Spleen (tissue), 11 donors: ENCODE measurements around the gene FSTL1. TPM values are rescaled to one million over a fixed set of nuclear protein-coding genes. Genes with fewer than 3 reads are reported as not detected.

Experiments used
- DNase-seq: peaks from one replicate; pipeline ENCODE4 v3.0.0-alpha.2; 2020
- H3K27ac ChIP-seq, 8 donors: fragments of 200-600 bp; sonication (generic) in 7 of 8; 1 replicate in 4 of 8; 2 replicates in 4 of 8; pipeline versions ENCODE4 v1.5.0 to v1.8.0; 2016 to 2021; ENCODE audit warnings: inconsistent platforms in 4 of 8, mild to moderate bottlenecking in 4 of 8, moderate library complexity in 1 of 8
- H3K27me3 ChIP-seq, 7 donors: fragments of 200-600 bp; sonication (generic) in 6 of 7; replicated peaks in 1 of 7; 1 replicate in 4 of 7; 2 replicates in 3 of 7; pipeline versions ENCODE4 v1.5.0 to v1.8.0; 2016 to 2021; ENCODE audit warnings: inconsistent platforms in 3 of 7, mild to moderate bottlenecking in 1 of 7
- H3K36me3 ChIP-seq, 6 donors: fragments of 200-600 bp; sonication (generic) in 5 of 6; 1 replicate in 4 of 6; 2 replicates in 2 of 6; pipeline versions ENCODE4 v1.5.0 to v1.8.0; 2016 to 2021; ENCODE audit warnings: inconsistent platforms in 2 of 6
- H3K4me1 ChIP-seq, 6 donors: fragments of 200-600 bp; sonication (generic) in 5 of 6; 1 replicate in 3 of 6; 2 replicates in 3 of 6; pipeline versions ENCODE4 v1.5.0 to v1.8.0; 2016 to 2021; ENCODE audit warnings: inconsistent platforms in 3 of 6
- H3K4me3 ChIP-seq, 8 donors: fragments of 200-600 bp; sonication (generic) in 7 of 8; 1 replicate in 4 of 8; 2 replicates in 4 of 8; pipeline versions ENCODE4 v1.5.0 to v1.8.0; 2016 to 2021; ENCODE audit warnings: inconsistent platforms in 4 of 8, mild to moderate bottlenecking in 4 of 8, moderate library complexity in 2 of 8
- H3K9me3 ChIP-seq, 8 donors: fragments of 200-600 bp; sonication (generic) in 7 of 8; 1 replicate in 4 of 8; 2 replicates in 4 of 8; pipeline versions ENCODE4 v1.5.0 to v1.8.0; 2016 to 2021; ENCODE audit warnings: inconsistent platforms in 4 of 8
- POLR2A ChIP-seq, 3 donors: fragments of 450-650 bp; IDR thresholded peaks; one replicate each; pipeline ENCODE4 v1.5.1; 2017; ENCODE audit warnings: antibody characterized with exemption in 3 of 3, mild to moderate bottlenecking in 1 of 3
- POLR2AphosphoS5 ChIP-seq, 3 donors: sonication (generic); formaldehyde crosslinking; IDR thresholded peaks; one replicate each; pipeline ENCODE4 v1.5.1; 2017; ENCODE audit warnings: antibody characterized with exemption in 3 of 3
- WGBS, 5 donors: extraction: QIAGEN DNeasy Blood & Tissue Kit in 3 of 5; methylation state at CpG; one replicate each; pipeline versions ENCODE4 v1.1.5 to v1.1.7; 2013 to 2018; 5-methylcytosine and 5-hydroxymethylcytosine counted together
- intact Hi-C: fragments of 100-400 bp; cut with DNase I; formaldehyde crosslinking; loops from one replicate; pipeline ENCODE4 v1.15.0; 2023; ENCODE audit warnings: low total_unique reads
- polyA plus RNA-seq, 3 donors: library from polyadenylated mRNA; stranded (reverse); fragments of 200-250 nt; gene quantifications; one replicate each; pipeline ENCODE4 v1.2.1, GENCODE V29; 2013
- total RNA-seq, 7 donors: library from RNA; depleted of rRNA in 3 of 7; stranded (reverse); fragments of >200 nt in 3 of 7; fragmentation: NEBNext Ultra II Directional in 4 of 7; extraction: Animal tissue kit (Norgen Biotek cat#: 25700) in 4 of 7; gene quantifications; one replicate each; pipeline versions ENCODE4 v1.1.0 to v1.2.1, GENCODE V29; 2016 to 2021
- TF ChIP-seq, protein P1 (sequence below), 11 experiments: fragments of 200-600 bp in 7 of 11; fragments of 450-650 bp in 4 of 11; sonication (generic) in 4 of 11; IDR thresholded peaks in 8 of 11; conservative IDR thresholded peaks in 3 of 11; 1 replicate in 7 of 11; 2 replicates in 4 of 11; pipeline versions ENCODE4 v1.4.0 to v1.8.0; 2016 to 2021; ENCODE audit warnings: antibody characterized with exemption in 11 of 11, inconsistent platforms in 4 of 11, mild to moderate bottlenecking in 1 of 11
- donor health status: healthy with polysubstance abuse.
- donor health status: DM: no; HTN: no; CAD: no; lungs with moderate emphysema.
- donor health status: DM: no; HTN: no; CAD: no.
- donor health status: Bipolar disorder and iron deficiency.
- donor health status: healthy.
- donor health status: DM: no; HTN: no; CAD: no.
- donor health status: DM: yes; HTN: yes; CAD: no.

The FSTL1 gene
- total and polyA plus RNA-seq, 10 donors = 6.7 to 228 (median 99.3) TPM

DNA sequence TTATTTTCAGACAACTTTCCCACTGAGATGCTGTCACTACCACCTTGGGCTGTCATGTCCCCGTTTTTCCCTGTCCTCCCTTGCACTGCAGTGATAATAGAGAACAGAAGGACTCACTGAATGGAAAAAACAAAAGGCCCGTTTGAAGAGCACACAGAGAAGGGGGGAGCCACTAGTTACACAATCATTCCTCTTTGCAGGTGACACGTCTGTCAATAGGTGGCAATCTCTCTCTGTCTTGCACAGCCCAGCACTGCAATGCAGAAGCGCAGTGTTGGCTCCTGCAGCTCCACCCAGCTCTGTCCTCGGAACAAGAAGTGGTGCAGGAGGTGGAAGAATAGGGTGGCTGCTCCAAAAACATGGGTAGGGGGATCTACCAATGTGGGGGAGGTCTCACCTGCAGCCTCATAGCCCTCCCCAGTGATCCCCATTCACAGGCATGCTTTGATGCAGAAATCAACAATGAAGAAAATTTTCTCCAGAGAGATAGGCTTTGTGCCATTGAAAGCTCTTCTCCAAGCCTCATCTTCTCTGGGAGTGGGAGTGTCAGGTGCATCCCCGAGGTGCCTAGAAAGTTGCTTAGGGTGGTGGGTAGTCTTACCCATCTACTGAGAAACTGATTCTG, 31.8 kb downstream of the FSTL1 start:
- intact Hi-C loops = loop anchor here (5.0 kb wide), 1 partner anchor 177 kb away; no protein-coding TSS in a partner anchor
- no peak for DNase-seq
- H3K9me3 ChIP-seq = no peaks in the 10 kb centered on the region
- no peaks in the 10 kb centered on the region for H3K27me3 ChIP-seq
- TF ChIP-seq, protein P1, sequence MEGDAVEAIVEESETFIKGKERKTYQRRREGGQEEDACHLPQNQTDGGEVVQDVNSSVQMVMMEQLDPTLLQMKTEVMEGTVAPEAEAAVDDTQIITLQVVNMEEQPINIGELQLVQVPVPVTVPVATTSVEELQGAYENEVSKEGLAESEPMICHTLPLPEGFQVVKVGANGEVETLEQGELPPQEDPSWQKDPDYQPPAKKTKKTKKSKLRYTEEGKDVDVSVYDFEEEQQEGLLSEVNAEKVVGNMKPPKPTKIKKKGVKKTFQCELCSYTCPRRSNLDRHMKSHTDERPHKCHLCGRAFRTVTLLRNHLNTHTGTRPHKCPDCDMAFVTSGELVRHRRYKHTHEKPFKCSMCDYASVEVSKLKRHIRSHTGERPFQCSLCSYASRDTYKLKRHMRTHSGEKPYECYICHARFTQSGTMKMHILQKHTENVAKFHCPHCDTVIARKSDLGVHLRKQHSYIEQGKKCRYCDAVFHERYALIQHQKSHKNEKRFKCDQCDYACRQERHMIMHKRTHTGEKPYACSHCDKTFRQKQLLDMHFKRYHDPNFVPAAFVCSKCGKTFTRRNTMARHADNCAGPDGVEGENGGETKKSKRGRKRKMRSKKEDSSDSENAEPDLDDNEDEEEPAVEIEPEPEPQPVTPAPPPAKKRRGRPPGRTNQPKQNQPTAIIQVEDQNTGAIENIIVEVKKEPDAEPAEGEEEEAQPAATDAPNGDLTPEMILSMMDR (IDR thresholded peaks at IDR 0.05 in 8 of 11, conservative IDR thresholded peaks at IDR 0.05 in 3 of 11) = peak in 4 of 11 experiments; percentile 26 to 41 (median 36)
- TF ChIP-seq POLR2A (IDR thresholded peaks at IDR 0.05) = no peak
- peaks cover 13 to 55% (median 41%) of the 10 kb centered on the region in 6 donors for H3K4me1 ChIP-seq
- 17 to 21% (median 19%) methylated on average over 6 of the region's 6 CpGs for WGBS, 5 donors
- H3K4me3 ChIP-seq = no peak overlapping the region
- peak overlapping the region in 3 of 8 donors; percentile 65 to 82 (median 80) for H3K27ac ChIP-seq
- H3K36me3 ChIP-seq = no peaks in the 10 kb centered on the region

DNA sequence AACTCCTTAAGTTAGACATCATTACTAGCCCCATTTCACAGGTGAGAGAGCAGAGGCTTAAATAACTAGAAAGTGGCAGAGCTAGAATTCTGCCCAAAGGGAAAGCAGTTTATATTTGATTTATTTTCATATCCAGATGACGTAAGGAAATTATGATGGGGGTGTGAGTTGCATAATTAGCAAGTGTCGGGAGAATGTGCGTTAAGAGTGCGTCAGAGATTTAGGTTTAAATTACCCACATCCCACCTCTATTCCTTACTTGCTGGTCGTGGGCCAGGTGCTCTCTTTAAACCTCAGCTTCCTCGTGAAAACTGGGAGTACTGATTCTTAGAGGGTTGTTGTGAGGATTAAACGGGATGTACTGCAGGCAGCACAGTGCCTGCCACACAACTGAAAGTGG, 32.3 kb downstream of the FSTL1 start:
- H3K9me3 ChIP-seq = no peaks in the 10 kb centered on the region
- no peaks in the 10 kb centered on the region for H3K27me3 ChIP-seq
- DNase-seq = no peak
- TF ChIP-seq POLR2AphosphoS5 (IDR thresholded peaks at IDR 0.05) (no peak), POLR2A (IDR thresholded peaks at IDR 0.05) (no peak)
- TF ChIP-seq, protein P1 (IDR thresholded peaks at IDR 0.05 in 8 of 11, conservative IDR thresholded peaks at IDR 0.05 in 3 of 11) = no peak
- H3K4me1 ChIP-seq = peaks cover 13 to 55% (median 41%) of the 10 kb centered on the region in 6 donors
- 40 to 76% (median 53%) methylated on average over 7 of the region's 7 CpGs for WGBS, 5 donors
- peak overlapping the region in 5 of 8 donors; percentile 57 to 82 (median 67) for H3K27ac ChIP-seq
- no peak overlapping the region for H3K4me3 ChIP-seq
- intact Hi-C loops = loop anchor here (5.0 kb wide), 1 partner anchor 176 kb away; no protein-coding TSS in a partner anchor
- H3K36me3 ChIP-seq = no peaks in the 10 kb centered on the region

DNA sequence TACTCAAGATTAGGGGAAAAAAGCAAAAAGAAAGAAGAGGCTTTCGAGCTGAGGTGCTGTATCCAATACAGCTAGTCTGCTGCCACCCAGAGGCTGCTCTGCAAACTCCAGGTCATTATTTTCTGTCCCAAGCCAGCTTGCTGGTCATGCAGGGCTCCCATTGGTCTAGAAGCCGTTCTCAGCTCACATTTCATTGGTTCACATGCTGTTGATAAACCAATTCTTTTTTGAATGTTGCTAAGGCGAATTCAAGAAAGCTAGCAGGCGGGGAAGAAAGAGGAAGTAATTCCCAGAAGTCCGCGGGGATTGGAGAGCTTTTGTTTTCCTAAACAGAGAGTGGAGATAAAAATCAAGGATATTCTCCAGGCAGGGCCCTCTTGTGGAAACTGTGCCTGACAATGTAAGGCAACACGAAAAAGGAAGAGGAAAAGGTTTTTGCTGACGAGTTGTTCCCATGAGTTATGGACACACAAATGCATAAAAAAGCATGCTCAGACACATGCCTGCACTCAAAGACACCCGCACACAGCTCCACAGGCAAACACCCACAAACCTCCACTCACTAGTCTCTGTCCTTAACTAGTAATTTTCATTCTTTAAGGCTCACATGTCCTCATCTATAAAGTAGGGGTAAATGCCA, 33.4 kb downstream of the FSTL1 start:
- Histone ChIP-seq H3K27ac (peak overlapping the region in 7 of 8 donors; percentile 57 to 82 (median 67)), H3K4me3 (peak overlapping the region in 7 of 8 donors; percentile 28 to 68 (median 34)), H3K4me1 (peaks cover 13 to 62% (median 41%) of the 10 kb centered on the region in 6 donors), H3K9me3 (no peaks in the 10 kb centered on the region), H3K27me3 (no peaks in the 10 kb centered on the region), H3K36me3 (no peaks in the 10 kb centered on the region)
- TF ChIP-seq POLR2A (IDR thresholded peaks at IDR 0.05) = no peak
- TF ChIP-seq, protein P1 (IDR thresholded peaks at IDR 0.05 in 8 of 11, conservative IDR thresholded peaks at IDR 0.05 in 3 of 11) = peak; percentile 79 to 94 (median 86)
- TF ChIP-seq POLR2AphosphoS5 (IDR thresholded peaks at IDR 0.05) = peak in 1 of 3 donors; percentile 52
- DNase-seq = peak; percentile 93
- intact Hi-C loops = loop anchor here (5.0 kb wide), 1 partner anchor 175 kb away; no protein-coding TSS in a partner anchor
- WGBS, 5 donors = 0 to 1% (median 0%) methylated on average over 9 of the region's 9 CpGs

DNA sequence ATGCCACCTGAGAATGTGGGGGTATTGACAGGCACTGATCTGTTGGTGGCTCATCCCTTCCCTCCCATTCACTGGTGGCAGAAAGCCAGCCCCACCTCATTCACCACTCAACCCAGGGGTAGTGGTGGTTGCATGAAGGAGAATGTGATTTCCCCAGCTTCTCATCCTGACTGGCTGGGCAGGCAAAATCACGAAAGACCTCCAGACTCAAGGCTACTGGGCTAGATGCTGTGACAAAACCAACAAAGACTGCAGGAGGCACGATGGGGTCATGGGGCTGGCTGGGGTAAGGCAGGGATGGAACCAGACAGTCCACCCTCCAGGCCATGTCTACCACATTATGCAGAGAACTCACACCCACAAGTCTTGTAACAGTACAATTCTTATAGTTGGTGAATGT, 33.9 kb downstream of the FSTL1 start:
- Histone ChIP-seq H3K27me3 (no peaks in the 10 kb centered on the region), H3K27ac (peak overlapping the region in 7 of 8 donors; percentile 41 to 82 (median 65)), H3K4me3 (peak overlapping the region in 2 of 8 donors; percentile 36 to 68), H3K4me1 (peaks cover 13 to 61% (median 40%) of the 10 kb centered on the region in 6 donors), H3K9me3 (no peaks in the 10 kb centered on the region), H3K36me3 (peaks cover 0 to 1% (median 0%) of the 10 kb centered on the region in 6 donors)
- no peak for DNase-seq
- TF ChIP-seq, protein P1 (IDR thresholded peaks at IDR 0.05 in 8 of 11, conservative IDR thresholded peaks at IDR 0.05 in 3 of 11) = no peak
- TF ChIP-seq POLR2A (IDR thresholded peaks at IDR 0.05) (no peak), POLR2AphosphoS5 (IDR thresholded peaks at IDR 0.05) (peak in 1 of 3 donors; percentile 27)
- WGBS, 5 donors = 25 to 45% (median 29%) methylated on average over 1 to 2 of the region's 2 CpGs
- intact Hi-C loops = loop anchor here (5.0 kb wide), 1 partner anchor 175 kb away; no protein-coding TSS in a partner anchor
